Fibroblast of gingiva (primary cell): ENCODE results near the gene SLC6A20.

Experiments used
- DNase-seq: peaks from one replicate; pipeline ENCODE4 v3.0.0-alpha.2; 2011; ENCODE audit warnings: low read depth

SLC6A20 gene

GRCh38 chr3:45719655-45720487 is 76.5 kb downstream of the SLC6A20 start:
- peak; percentile 10 for DNase-seq

DNA sequence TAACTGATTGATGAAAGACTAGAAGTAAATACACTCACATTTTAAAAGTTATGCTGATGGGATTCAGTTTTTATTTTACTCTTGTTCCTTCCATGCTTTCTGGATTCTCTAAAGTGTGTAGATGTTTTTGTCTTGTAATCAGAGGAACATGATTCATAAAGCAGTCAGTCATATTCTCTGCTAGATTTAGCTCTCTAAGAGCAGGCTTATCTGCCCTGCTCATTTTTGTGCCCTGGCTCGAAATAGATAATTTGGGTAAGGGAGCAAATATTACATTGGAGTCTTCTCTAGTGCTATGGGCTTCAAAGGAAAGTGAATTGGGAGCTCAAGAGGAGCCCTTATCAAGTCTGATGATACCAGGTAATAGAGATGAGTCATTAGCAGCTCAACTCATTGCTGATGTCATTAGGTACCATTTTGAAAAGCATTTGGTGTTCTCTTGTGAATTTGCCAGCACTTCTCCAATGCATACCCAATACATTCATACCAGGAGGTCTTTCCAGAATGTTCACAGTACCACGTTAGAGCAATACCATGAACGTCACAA is 79.5 kb downstream of the SLC6A20 start:
- DNase-seq, result no peak

DNA sequence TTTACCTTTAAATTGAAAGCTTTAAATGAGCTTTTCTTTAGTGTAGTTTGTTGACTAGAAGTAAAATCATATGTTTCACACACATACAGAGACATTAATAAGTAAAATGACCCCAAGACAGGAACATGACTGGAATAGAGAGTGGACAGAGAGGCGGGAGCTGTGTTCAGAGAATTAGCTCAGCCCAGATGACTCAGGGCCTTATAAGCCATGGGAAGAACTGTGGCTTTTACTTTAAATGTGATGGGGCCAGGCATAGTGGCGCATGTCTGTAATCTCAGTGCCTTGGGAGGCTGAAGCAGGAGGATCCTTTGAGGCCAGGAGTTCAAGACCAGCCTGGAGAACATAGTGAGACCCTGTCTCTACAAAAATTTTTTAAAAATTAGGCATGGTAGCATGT is 80.4 kb downstream of the SLC6A20 start:
- DNase-seq, result no peak

- DNase-seq, result no peak
Observed at GRCh38 chr3:45712434-45713110, 83.8 kb downstream of the SLC6A20 start.

DNA sequence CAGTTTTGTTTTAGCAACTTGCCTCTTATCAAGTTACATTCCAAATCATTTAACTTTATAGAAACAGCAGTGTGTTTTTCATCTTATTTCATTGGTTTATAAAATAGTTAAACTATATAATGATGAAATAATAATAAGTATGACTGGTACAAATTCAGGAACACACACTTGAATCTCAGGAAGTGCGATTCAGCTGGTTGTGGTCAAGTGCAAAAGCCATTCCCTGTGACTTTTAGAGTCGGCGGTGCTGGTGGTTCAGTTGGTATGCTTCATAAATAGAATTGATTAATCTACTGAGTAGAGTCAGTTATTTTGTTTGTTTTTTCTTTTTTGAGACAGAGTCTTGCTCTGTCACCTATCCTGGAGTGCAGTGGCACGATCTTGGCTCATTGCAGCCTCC is 84.4 kb downstream of the SLC6A20 start:
- DNase-seq, result no peak

DNA sequence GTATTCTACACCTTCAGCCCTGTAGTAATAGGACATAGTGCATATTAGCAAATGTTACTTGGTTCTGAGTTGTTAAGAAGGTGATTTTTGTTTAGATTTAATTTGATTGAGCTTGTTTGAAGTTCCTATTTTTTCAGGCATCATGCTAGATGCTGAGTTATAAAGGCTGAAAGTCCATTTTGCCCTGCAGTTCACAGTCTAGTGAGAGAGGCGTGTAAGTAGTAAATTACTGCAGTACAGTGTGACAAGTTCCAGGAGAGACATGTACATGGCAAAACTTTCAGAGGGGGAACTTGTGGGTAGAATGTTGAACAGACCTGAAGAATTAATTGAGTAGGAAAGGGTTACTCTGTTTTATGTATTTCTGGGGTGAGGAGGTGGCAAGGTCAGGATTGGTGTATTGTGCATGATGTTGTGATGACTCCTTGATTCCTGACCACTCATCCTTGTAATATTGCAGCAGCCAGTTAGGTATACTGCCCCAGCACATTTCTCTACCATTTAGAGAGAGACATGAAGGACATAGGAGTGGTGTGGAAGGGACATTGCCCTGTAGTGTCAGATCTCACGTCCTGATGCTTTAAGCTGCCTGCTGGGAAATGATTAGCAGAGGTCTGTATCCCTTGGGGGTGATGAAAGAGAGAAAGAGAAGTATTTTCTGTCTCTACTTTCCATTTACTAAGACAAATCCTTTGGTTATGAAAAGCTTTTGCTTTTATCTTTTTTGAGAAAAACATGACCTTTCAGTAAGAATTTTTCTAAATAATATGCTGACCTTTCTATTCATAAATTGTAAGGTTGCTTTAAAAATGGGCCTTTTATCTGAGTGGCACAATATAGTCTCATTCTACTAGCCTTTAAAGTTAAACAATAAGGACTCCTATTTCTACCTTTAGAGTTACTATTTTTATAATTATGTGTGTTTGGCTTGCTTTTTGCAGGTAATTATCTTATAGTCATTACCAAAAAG is 90.2 kb downstream of the SLC6A20 start:
- DNase-seq, result no peak
